Inflammatory macrophage treated with lipopolysaccharide for 4 hours (primary cell): ENCODE measurements around the gene APOO.

Source experiments
- DNase-seq: peaks from one replicate; pipeline ENCODE4 v3.0.0-alpha.2; 2020

Gene APOO

DNA sequence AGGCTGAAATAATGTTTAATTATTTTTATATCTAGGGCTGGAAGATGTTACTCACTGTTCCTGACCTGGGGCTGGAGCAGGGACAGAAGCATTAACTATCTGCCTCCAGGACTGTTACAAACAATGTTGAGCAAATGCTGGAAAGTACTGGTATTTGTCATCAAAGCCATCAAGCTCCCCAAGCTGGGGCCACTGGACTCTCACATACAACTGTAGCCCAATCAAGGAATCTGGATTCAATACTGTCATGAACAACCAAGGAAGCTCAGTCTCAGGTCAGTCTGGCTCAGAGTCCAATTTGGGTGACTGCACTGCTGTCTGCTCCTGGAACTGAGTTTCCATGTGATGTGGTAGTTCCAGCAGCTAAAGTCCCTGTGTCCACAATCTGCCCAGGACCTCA lies 50.4 kb downstream of the APOO start:
- DNase-seq: peak; percentile 53

DNA sequence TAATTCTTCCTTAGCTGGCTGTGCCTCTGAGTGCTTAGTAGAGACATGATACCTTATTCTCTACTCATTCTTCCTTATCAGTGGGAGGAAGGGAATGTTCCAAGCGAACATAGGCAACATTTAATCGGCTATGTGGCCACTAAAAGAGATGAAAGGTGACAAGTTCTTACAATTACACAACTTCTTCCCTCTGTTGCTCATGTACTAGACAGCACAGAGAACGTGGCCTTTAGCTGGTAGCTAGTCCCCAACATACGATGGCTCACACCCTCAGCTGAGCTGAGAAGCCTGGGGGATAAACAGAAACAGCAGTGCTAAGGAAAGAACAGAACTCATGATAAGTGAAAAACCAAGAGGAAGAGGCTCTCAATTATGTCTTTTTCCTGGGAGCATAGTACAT lies 52.2 kb downstream of the APOO start:
- peak; percentile 50 for DNase-seq

DNA sequence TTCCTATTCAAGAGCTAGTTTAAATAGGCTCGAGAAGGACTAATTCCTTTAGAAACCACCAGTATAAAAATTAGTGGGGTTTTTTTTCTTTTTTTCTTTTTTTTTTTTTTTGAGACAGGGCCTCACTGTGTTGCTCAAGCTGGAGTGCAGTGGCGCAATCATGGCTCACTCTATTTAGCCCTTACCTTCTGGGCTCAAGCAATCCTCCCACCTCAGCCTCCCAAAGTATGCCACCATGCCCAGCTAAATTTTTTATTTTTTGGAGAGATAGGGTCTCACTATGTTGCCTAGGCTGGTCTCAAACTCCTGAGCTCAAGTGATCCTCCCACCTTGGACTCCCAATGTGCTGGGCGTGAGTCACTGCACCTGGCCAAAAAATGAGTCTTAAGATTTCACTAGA lies 52.8 kb downstream of the APOO start:
- DNase-seq: peak; percentile 30

DNA sequence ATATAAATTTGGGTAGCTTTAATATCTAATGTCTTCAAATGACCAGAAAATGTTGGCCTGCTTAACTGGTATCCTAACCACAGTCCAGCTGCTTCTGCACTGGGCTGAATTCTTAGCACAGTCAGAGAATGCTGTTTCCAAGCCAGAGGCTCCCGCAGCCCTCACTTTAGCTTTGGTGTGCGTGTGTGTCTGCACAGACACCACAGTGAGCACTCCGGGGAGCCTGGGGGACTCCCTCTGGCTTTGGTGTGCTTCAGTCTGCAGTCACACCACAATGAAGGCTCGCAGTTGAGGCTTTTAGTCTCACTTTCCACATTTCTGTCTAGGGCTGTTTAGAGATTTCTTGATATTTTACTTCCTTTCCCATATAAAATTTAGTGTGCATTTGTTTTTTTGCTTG lies 53.6 kb downstream of the APOO start:
- no peak for DNase-seq

DNA sequence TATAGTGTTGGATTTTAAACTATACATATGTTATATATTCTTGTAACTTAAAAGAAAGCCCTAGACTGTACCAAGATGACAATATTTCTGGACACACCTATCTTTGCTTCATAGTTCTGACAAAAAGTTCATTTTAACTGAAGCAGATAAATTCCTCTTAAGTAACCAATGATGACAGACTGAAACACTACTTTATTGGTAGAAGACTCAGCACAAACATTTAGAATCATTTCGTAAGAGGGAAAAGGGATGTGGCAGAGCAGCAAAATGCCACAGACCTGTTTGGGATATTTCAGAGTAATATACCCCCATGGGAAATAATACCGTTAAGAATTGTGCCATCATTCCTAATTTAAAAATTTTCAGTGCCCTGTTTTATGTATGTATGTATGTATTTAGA lies 56.2 kb downstream of the APOO start:
- DNase-seq: peak; percentile 28

DNA sequence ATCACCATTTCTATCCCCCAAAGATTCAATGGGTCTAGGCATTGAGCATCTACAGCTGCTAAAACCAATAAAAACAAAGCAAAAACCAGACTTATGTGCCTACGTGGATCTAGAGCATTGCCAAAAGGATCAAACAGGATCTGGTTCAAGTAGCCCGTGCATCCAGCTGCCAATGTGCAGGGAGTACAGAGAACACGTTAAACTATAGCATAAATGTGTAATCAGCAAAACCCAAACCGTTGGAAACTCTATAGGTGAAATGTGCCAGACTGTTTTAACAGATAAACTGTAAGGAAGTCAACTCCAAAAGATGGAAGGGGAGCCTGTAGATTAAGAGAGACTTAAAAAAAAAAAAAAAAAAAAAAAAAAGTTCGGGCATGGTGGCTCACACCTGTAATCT lies 58.5 kb downstream of the APOO start:
- no peak for DNase-seq

DNA sequence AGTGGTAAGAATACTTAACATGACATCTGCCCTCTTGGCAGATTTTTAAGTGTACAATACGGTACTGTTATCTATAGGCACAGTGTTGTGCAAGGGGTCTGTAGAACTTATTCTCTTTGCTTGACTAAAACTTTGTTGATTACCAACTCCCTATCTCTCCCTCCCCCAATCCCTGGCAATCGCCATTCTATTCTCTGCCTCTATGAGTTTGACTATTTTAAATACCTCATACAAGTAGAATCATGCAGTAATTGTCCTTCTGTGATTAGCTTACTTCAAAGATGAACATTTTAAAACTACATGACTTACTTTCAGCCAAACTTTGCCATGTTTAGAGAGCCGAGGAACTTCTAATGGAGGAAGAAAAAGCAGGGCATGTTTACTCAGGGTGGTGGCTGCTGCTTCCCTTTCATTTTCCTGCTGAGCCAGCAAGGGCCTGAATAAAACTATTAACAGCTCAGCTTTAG lies 62.4 kb downstream of the APOO start:
- peak; percentile 12 for DNase-seq

DNA sequence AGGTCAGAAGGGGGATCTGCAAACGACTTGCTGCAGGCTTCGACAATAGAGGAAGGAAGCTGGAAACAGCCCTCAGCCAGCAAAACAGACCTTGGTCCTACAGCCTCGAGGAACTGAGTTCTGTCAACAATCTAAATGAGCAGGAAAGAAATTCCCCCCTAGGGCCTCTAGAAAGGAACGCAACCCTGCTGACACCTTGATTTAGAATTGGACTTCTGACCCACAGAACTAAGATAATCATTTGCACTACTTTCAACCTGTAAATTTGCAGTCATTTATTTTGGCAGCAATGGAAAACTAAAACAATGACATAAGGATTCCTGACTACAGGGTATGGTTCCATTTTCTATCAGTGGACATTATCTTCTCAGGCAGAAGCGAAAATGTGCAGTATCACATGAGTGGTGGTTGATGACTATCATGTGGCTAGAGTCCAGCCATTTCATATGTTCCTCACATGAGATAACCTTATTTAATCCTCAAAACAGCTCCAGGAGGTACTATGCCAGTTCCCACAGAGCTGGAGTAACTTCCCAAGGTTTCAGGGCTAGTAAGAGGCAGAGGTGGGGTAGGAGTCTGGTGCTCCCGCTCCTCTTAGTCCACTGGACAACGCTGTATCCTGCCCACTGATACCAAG lies 63.1 kb downstream of the APOO start:
- DNase-seq: peak; percentile 81

DNA sequence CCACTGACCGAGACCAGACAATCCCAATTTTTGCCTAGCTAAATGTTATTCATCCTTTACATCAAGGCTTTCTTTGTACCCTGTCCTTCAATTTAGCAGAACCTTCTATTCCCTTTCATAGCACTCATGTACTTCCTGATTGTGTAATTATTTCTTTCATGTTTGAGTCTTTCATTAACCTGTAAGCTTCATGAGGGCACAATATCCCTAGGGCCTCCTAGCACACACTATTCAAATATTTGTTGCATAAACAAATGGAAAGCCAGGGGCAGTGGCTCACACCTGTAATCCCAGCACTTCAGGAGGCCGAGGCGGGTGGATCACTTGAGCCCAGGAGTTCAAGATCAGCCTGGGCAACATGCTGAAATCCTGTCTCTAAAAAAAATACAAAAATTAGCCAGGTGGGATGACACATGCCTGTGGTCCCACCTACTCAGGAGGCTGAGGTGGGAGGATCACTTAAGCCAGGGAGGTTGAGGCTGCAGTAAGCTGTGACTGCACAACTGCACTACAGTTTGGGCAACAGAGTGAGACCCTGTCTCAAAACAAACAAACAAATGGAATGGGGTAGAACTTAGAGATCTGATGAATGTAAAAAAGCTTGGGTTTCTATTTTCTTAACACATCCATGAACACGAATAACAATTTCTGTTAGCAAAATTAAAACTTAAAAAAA lies 65.8 kb downstream of the APOO start:
- no peak for DNase-seq

DNA sequence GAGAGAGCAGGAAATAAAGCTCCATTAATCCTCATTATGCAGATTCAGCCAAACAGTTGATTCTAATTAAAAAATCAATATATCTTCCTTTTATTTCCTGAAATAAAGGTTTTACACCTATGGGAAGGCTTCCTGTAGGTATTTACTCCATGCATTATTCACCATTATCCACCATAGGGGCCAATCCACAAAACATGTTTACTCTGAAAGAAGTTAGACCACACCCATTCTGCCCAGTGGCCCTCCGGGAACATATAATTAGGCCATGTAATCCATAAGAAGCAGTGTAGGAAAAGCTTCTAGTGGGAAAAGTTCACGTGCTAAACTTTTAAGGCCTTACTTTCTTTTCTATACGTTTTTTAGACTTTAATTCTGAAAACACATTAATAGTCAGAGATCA lies 67.1 kb downstream of the APOO start:
- DNase-seq: no peak

DNA sequence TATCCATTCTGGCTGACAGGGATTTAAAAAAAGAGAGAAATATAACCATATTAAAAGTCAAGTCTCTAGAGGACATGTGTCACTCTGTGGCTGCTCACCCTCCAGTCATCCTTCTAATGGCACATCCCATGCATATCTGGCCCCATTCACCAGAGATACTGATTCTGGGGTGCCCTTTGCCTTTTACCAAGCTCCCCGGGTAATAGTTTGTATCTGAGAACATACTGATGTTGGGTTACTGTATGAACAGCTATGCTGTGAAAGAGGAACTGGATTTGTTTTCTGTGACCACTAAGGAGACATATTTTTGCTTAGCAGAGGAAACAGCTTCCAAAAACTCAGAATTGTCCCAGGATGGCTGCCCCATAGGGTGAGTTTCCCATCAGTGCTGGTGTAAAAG lies 68.8 kb downstream of the APOO start:
- peak; percentile 19 for DNase-seq

DNA sequence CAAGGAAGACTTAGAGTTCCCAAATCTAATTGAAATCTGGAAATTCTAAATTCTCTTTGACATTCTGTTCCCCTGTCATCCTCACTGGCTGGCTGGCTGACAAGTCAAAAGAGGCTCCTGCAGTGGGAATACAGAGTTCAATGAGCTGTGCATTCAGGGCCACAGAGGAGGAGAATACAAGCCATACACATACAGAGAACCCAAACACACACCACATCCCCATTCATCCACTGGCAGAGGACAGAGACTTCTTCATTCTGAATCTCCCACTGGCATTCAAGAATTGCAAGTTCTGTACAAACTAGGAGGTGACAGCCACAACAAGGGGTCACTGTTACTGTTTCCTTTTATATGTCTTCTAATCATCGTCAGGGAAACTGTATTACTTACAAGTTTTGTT lies 75.0 kb downstream of the APOO start:
- no peak for DNase-seq

DNA sequence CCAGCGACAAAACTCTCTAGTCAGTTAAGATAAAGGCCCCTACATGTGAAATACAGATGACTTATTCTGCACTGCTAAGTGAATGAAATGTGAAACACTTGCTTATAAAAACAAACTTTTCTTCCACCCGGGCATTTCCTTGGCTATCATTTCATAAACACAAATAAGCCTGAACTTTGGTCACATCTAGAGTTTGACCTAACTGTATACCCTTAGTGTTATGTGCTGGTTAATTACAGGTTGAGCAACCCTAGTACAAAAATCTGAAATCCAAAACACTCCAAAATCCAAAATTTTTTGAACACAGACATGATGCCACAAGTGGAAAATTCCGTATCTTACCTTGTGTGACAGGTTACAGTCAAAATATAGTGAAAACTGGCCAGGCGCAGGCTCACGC lies 78.9 kb downstream of the APOO start:
- DNase-seq: no peak

DNA sequence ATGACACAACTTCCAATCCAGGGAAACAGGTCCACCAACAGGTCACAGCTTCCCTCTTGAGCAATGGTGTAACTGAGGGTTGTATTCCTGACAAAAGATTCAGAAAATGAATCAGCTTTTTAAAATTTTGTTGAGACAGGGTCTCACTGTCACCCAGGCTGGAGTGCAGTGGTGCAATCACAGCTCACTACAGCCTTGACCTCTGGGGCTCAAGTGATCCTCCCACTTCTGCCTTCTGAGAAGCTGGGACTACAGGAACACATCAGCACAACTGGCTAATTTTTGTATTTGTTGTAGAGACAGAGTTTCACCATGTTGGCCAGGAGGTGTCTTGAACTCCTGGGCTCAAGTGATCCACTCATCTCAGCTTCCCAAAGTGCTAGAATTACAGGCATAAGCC lies 81.1 kb downstream of the APOO start:
- DNase-seq: peak; percentile 43

DNA sequence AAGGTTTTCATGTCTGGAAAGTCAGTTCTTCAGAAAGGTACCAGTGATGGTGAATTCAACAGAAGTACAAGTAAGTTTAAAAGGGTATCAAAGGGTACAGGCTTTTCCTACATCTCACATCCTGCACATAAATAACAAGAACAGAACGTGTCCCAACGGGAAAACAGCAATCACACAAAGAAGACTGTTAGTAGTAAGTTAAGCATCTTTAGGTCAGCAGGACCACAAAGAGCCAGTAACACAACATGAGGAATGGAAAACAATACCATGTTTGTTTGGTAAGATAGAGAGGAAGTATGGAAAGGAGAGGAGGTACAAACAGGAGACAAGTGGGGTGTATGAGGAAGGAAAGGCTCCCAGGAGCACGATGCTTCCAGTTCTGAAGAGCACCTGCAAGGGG lies 81.5 kb downstream of the APOO start:
- DNase-seq: no peak

DNA sequence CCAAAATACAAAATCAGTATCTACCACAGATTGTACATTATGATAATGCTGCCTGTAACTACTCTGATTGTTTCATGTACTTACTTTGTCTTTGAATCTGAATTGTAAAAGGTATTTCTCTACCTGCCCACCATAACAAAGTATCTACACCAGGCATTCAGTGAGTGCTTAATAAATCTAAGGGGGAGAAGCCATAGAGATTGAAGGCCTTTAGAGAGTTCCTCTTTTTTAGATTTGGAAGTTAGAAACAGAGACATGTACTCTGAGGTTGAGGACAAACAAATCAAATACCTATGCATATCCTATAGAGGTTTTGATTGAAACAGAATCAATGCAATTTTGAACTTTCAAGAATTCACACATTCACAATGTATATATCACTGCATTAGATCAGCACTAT lies 82.1 kb downstream of the APOO start:
- DNase-seq: no peak

DNA sequence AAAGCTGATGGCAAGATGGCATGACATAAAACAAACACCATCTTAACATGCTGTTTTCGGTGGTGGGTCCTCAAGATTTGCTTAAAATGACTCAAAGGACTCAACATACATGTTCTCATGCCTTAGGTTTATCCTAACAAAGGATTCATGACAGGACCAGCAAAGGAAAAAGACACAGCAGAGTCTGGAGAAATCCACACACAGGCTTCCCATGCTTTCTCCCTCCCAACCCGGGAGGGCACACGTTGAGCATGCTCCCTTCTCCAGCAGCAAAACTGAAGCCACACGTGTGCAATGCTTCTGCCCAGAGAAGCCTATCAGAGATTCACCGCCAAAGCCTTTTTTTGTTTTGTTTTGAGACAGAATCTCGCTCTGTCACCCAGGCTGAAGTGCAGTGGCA lies 84.9 kb downstream of the APOO start:
- no peak for DNase-seq

DNA sequence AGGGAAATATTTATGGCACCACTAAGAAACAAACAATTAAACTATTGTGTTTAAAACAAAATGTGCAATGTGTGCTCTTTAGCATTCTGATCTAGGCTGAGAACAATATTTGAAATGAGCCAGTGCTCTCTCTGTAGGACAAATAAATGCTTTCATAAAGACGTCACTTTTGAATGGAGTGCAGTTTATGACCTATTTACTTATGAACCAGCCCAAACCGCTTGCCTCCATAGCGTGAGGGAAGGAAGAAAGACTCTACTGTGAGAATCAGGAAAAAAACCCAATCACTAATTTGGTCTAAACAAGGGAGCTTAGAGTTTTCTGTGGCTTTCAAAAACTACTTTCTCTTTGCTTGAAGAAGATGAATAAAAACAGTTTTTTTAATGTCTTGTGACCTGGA lies 85.3 kb downstream of the APOO start:
- no peak for DNase-seq

DNA sequence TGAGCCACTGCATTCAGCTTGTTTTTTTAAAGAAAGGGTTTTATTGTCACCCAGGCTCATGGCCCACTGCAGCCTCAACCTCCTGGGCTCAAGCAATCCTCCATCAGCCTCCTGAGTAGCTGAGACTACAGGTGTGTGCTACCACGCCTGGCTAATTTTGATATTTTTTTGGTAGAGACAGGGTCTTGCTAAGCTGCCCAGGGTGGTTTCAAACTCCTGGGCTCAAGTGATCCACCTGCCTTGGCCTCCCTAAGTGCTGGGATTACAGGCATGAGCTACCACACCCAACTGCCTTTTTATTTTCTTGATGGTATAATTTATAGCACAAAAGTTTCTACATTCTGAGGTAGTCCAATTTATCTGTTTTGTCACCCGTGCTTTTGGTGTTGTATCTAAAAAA lies 85.9 kb downstream of the APOO start:
- no peak for DNase-seq

DNA sequence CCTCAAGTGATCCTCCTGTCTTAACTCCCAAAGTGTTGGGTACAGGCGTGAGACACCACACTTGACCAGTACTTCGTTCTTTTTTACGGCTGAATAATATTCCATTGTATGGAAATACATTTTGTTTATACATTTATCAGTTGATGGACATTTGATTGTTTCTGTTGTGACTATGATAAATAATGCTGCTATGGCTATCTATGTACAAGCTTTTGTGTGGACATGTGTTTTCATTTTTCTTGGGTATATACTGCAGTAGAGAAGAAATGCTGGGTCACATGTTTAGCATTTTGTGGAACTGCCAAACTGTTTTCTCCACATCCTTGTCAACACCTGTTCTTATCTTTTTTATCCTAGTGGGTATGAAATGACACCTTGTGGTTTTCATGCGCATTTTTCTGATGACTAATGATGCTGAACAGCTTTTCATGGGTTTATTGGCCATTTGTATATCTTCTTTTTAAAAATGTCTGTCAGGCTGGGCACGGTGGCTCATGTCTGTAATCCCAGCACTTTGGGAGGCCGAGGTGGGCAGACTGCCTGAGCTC lies 87.4 kb downstream of the APOO start:
- DNase-seq: no peak

DNA sequence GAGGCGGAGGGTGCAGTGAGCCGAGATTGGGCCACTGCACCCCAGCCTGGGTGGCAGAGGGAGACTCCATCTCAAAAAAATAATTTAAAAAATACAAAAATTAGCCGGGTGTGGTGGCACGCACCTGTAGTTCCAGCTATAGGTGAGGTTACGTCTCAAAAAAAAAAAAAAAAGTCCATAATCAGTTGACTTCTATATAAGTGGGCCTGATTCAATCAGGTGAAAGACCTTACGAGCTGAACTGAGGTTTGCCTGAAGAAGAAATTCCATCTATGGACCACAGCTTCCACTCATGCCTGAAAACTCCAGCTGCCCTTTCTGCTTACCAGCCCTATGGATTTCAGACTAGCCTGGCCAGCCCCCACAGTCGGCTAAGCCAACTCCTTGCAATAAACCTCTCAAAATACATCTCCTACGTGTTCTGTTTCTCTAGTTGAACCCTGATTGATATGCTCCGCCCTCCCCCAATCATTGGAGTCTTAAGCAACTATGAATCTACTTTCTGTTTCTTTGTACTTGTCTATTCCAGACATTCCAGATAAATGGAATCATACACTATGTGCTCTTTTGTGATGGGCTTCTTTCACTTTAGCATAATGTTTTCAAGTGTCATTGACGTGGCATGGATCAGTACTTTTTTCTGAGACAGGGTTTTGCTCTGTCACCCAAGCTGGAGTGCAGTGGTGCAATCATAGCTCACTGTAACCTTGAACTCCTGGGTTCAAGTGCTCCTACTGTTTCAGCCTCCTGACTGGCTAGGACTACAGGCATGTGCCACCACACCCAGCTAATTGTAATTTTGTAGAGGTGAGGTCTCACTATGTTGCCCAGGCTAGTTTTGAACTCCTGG lies 88.1 kb downstream of the APOO start:
- no peak for DNase-seq

DNA sequence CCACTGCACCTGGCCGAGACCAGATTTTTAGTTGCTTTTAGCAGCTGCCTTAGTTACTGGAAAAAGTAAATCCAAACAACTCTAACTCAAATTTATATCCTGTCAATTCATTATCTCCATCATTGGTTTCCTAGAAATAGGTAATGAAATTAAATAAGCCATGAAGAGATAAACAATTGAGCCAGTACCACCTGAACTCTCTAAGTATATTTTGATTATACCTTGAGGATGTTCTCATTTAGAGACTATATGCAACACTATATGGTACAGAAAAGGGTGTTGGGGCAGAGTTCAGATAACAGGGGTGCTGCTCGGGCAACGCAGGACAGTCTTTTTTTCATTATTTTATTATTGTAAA lies 89.8 kb downstream of the APOO start:
- DNase-seq: no peak

DNA sequence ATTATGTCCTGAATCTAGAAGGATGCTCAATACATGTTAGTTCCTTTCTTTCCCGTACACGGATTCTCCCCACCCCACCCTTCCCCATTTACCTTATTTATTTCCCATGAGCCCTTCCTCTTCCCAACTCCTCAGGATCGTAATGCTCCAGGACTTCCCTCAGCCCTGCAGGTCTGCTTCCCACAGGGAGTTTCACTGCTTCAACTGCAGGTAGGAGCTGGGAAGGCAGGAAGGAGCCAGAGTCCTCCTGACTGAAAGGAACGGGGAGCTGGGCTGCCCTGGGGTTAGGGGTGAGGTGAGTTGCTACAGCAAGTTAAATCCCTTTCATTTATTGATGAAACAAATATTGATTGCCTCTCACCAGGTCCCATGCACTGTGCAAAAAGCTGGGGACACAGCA lies 91.6 kb downstream of the APOO start:
- DNase-seq: no peak

DNA sequence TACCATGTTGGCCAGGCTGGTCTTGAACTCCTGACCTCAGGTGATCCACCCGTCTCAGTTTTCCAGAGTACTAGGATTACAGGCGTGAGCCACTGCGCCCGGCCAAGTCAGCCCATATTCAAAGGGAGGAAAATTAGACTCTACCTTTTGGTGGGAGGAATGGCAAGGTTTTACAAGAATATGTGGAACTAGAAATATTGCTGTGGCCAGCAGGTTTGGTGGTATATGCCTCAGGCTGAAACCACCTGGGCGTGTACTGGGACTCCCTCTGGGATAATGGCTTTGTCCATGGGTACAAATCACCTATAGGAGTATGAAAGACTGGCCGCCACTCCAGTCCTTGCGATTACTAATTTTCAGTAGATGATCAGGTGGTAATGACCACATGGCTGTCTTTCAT lies 92.4 kb downstream of the APOO start:
- no peak for DNase-seq
